Spinal cord (tissue), 10 donors: Measurements from ENCODE around the gene FUOM. TPM values are rescaled to one million over a fixed set of nuclear protein-coding genes. Genes with fewer than 3 reads are reported as not detected.
"Not testable (repeated sequence)": the region's sequence is repeated elsewhere in the genome, so short reads cannot be mapped to it uniquely, and the experiment has no call there.

ENCODE experiments used
- DNase-seq, 6 donors: peaks; one replicate each; pipeline versions ENCODE4 v3.0.0 to v3.0.0-alpha.2; 2013 to 2015; ENCODE audit warnings: low spot score in 6 of 6, low read depth in 4 of 6
- H3K27ac ChIP-seq: one replicate; pipeline ENCODE4 v1.5.1; 2013; ENCODE audit warnings: low read depth, low read length, control low read depth
- H3K27me3 ChIP-seq: one replicate; pipeline ENCODE4 v1.6.1; 2013; ENCODE audit warnings: low read length; ENCODE audit not compliant: control insufficient read depth, insufficient read depth
- H3K36me3 ChIP-seq: one replicate; pipeline ENCODE4 v1.6.1; 2013; ENCODE audit warnings: low read length; ENCODE audit not compliant: control insufficient read depth, insufficient read depth
- H3K4me1 ChIP-seq: one replicate; pipeline ENCODE4 v1.6.1; 2013; ENCODE audit warnings: low read length; ENCODE audit not compliant: control insufficient read depth, insufficient read depth
- H3K4me3 ChIP-seq: one replicate; pipeline ENCODE4 v1.5.1; 2013; ENCODE audit warnings: low read depth, low read length, control low read depth
- H3K9me3 ChIP-seq: one replicate; pipeline ENCODE4 v1.6.1; 2013; ENCODE audit warnings: low read length; ENCODE audit not compliant: control insufficient read depth, insufficient read depth
- WGBS: methylation state at CpG from one replicate; pipeline ENCODE4 v1.1.5; 2013; ENCODE audit warnings: missing lambda C conversion rate; ENCODE audit not compliant: insufficient coverage; 5-methylcytosine and 5-hydroxymethylcytosine counted together
- polyA plus RNA-seq, 2 donors: library from polyadenylated mRNA; unstranded; fragments of 120-200 nt; gene quantifications; one replicate each; pipeline ENCODE4 v1.2.1, GENCODE V29; 2013; ENCODE audit not compliant: insufficient read length in 2 of 2
- total RNA-seq, 2 donors: library from RNA; depleted of rRNA in 1 of 2; stranded (reverse); fragments of 120-200 nt in 1 of 2; fragments of >200 nt in 1 of 2; gene quantifications; one replicate each; pipeline versions ENCODE4 v1.2.3 to v1.2.4, GENCODE V29; 2013 to 2014
- donor health status: healthy.

FUOM gene
- total and polyA plus RNA-seq, 4 donors, result 3.4 to 22.6 (median 7.9) TPM

DNA sequence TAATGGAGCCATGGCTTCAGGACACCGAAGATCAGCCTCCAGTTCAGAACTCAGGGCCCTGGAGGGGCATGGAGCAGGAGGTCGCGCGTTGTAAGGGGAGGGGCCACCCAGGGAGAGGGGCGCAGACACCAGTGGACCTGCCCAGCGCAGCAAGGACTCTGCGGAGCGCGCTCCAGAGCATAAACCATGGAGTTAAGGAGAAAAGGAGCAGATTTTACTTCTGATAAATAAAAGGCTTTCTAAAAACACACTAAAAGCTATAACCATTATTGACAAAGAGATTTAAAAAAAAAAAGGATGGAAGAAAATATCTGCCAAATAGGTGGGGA, 31.6 kb downstream of the FUOM start:
- Histone ChIP-seq H3K36me3 (peaks cover 13% of the 10 kb centered on the region), H3K4me3 (no peak overlapping the region), H3K9me3 (no peaks in the 10 kb centered on the region), H3K27ac (no peak overlapping the region), H3K27me3 (peaks cover 40% of the 10 kb centered on the region), H3K4me1 (peaks cover 57% of the 10 kb centered on the region)
- 3% methylated on average over 4 of the region's 9 CpGs for WGBS
- no peak for DNase-seq

GRCh38 chr10:133325440-133326222, 32.2 kb downstream of the FUOM start:
- H3K9me3 ChIP-seq, result no peaks in the 10 kb centered on the region
- H3K27ac ChIP-seq, result no peak overlapping the region
- H3K4me1 ChIP-seq, result peaks cover 57% of the 10 kb centered on the region
- DNase-seq, result peak in 2 of 6 donors; percentile 55 to 76
- H3K27me3 ChIP-seq, result peaks cover 36% of the 10 kb centered on the region
- under 1% methylated on average over 91 of the region's 91 CpGs for WGBS
- peak overlapping the region; percentile 24 for H3K4me3 ChIP-seq
- peaks cover 13% of the 10 kb centered on the region for H3K36me3 ChIP-seq

DNA sequence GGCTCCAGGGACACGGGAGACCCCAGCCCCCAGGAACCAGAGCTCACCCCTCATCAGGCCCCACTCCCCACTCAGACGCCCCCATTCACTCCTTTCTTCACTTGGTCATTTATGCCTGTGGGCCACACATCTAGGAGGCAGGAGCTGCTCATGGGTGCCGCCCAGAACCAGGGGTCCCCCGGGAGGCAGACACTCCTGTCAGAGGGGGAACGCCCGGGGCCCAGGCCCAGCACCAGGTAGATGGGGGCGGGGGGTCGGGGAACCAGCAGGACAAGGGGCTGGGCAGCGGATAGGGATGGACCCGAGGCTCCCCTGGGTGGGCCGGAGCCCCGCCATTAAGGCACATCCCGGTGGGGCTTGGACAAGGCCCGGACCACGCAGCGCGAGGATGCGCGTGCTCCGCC, 33.0 kb downstream of the FUOM start:
- H3K27ac ChIP-seq, result no peak overlapping the region
- peaks cover 13% of the 10 kb centered on the region for H3K36me3 ChIP-seq
- peak overlapping the region; percentile 24 for H3K4me3 ChIP-seq
- H3K9me3 ChIP-seq, result no peaks in the 10 kb centered on the region
- H3K27me3 ChIP-seq, result peaks cover 36% of the 10 kb centered on the region
- no peak for DNase-seq
- peaks cover 54% of the 10 kb centered on the region for H3K4me1 ChIP-seq
- 14% methylated on average over 19 of the region's 20 CpGs for WGBS

DNA sequence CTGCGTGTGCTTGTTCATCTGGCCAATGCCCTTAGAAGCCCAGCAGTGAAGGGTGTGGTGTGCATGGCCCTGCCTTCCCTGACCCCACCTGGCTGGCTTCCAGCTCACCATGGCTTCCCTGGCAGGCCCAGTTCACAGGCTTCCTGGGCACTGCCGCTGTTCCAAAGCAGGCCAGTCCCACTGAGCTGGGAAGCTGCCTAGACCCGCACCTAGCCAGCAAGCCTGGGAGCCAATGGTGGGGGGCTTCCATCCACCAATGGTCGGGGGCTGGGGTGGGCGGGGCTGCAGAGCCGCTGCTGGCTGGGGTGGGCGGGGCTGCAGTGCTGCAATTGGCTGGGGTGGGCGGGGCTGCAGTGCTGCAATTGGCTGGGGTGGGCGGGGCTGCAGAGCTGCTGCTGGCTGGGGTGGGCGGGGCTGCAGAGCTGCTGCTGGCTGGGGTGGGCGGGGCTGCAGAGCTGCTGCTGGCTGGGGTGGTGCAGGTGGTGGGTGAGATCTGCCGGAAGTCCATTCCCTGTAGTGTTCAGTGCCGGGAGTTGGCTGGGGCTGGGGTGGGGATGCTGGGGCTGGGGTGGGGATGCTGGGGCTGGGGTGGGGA, 33.5 kb downstream of the FUOM start:
- Histone ChIP-seq H3K27me3 (peaks cover 34% of the 10 kb centered on the region), H3K4me1 (peaks cover 51% of the 10 kb centered on the region), H3K4me3 (no peak overlapping the region), H3K27ac (no peak overlapping the region), H3K36me3 (peaks cover 13% of the 10 kb centered on the region), H3K9me3 (no peaks in the 10 kb centered on the region)
- 4% methylated on average over 5 of the region's 13 CpGs for WGBS
- DNase-seq, result peak in 3 of 6 donors; percentile 59 to 92 (median 77)

GRCh38 chr10:133322064-133322709, 35.6 kb downstream of the FUOM start:
- not testable (repeated sequence) for H3K27ac ChIP-seq, H3K9me3 ChIP-seq, H3K36me3 ChIP-seq, DNase-seq, H3K4me3 ChIP-seq
- H3K4me1 ChIP-seq, result peaks cover 40% of the 10 kb centered on the region
- peaks cover 21% of the 10 kb centered on the region for H3K27me3 ChIP-seq
- WGBS, result 80% methylated on average over 1 of the region's 14 CpGs

GRCh38 chr10:133320852-133321422, 36.9 kb downstream of the FUOM start:
- H3K4me3 ChIP-seq, H3K27ac ChIP-seq, H3K36me3 ChIP-seq, H3K27me3 ChIP-seq, DNase-seq, H3K9me3 ChIP-seq: not testable (repeated sequence)
- H3K4me1 ChIP-seq, result peaks cover 28% of the 10 kb centered on the region
- 63% methylated on average over 5 of the region's 6 CpGs for WGBS

GRCh38 chr10:133318494-133319127, 39.2 kb downstream of the FUOM start:
- 8% methylated on average over 50 of the region's 51 CpGs for WGBS
- DNase-seq, result peak in 3 of 6 donors; percentile 45 to 87 (median 80)

GRCh38 chr10:133316732-133317131, 41.1 kb downstream of the FUOM start:
- WGBS, result no CpG with 5 or more reads among the region's 7 CpGs
- no peak overlapping the region for H3K4me3 ChIP-seq
- H3K4me1 ChIP-seq, result peaks cover 23% of the 10 kb centered on the region
- H3K27ac ChIP-seq, result no peak overlapping the region
- no peaks in the 10 kb centered on the region for H3K27me3 ChIP-seq
- peaks cover 25% of the 10 kb centered on the region for H3K36me3 ChIP-seq
- H3K9me3 ChIP-seq, result no peaks in the 10 kb centered on the region
- no peak for DNase-seq

More at GRCh38 chr10:133318494-133319127, 39.2 kb downstream of the FUOM start:
- Histone ChIP-seq H3K27me3 (no peaks in the 10 kb centered on the region), H3K4me1 (peaks cover 23% of the 10 kb centered on the region), H3K36me3 (peaks cover 9% of the 10 kb centered on the region), H3K4me3 (peak overlapping the region; percentile 28), H3K9me3 (no peaks in the 10 kb centered on the region), H3K27ac (no peak overlapping the region)

GRCh38 chr10:133316266-133316665, 41.6 kb downstream of the FUOM start:
- no peaks in the 10 kb centered on the region for H3K9me3 ChIP-seq
- H3K4me3 ChIP-seq, result no peak overlapping the region
- 83% methylated on average over 2 of the region's 9 CpGs for WGBS
- no peak for DNase-seq
- peaks cover 28% of the 10 kb centered on the region for H3K36me3 ChIP-seq
- H3K27ac ChIP-seq, result no peak overlapping the region
- H3K27me3 ChIP-seq, result no peaks in the 10 kb centered on the region
- peaks cover 23% of the 10 kb centered on the region for H3K4me1 ChIP-seq
